KMS-11 (cell line): ENCODE results near the gene IRF2BP1.
A peak's percentile ranks its signal among the peaks of the same experiment; 100 is the strongest.

Source experiments
- H2AFZ ChIP-seq: fragments of 200-600 bp; sonication (generic); 2 replicates; pipeline ENCODE4 v1.6.1; 2016; ENCODE audit warnings: antibody characterized with exemption, mixed run types, low read depth
- H3K27ac ChIP-seq: fragments of 200-600 bp; sonication (generic); 2 replicates; pipeline ENCODE4 v1.6.1; 2016; ENCODE audit warnings: mild to moderate bottlenecking, mixed run types
- H3K27me3 ChIP-seq: fragments of 200-600 bp; sonication (generic); 2 replicates; pipeline ENCODE4 v1.6.1; 2017; ENCODE audit warnings: mild to moderate bottlenecking, low read depth, mixed run types, moderate library complexity; ENCODE audit not compliant: insufficient read depth
- H3K36me3 ChIP-seq: fragments of 200-600 bp; sonication (generic); 2 replicates; pipeline ENCODE4 v1.6.1; 2017; ENCODE audit warnings: mild to moderate bottlenecking, mixed run types; ENCODE audit not compliant: insufficient read depth
- H3K4me1 ChIP-seq: fragments of 200-600 bp; sonication (generic); 2 replicates; pipeline ENCODE4 v1.6.1; 2016; ENCODE audit warnings: mild to moderate bottlenecking, low read depth, mixed run types; ENCODE audit not compliant: poor library complexity, severe bottlenecking
- H3K4me2 ChIP-seq: fragments of 200-600 bp; sonication (generic); 2 replicates; pipeline ENCODE4 v1.7.0; 2016; ENCODE audit warnings: mild to moderate bottlenecking, mixed run types
- H3K4me3 ChIP-seq: fragments of 200-600 bp; sonication (generic); IDR thresholded peaks from 2 replicates; pipeline ENCODE4 v1.6.1; 2017; ENCODE audit warnings: low read depth, low read length, mixed read lengths; ENCODE audit not compliant: insufficient read depth
- H3K79me2 ChIP-seq: fragments of 200-600 bp; sonication (generic); 2 replicates; pipeline ENCODE4 v1.6.1; 2016; ENCODE audit warnings: low read depth, mixed run types; ENCODE audit not compliant: insufficient read depth
- H3K9ac ChIP-seq: fragments of 200-600 bp; sonication (generic); 2 replicates; pipeline ENCODE4 v1.6.1; 2016; ENCODE audit warnings: mild to moderate bottlenecking, mixed run types
- H4K20me1 ChIP-seq: fragments of 200-600 bp; sonication (generic); 2 replicates; pipeline ENCODE4 v1.6.1; 2016; ENCODE audit warnings: mild to moderate bottlenecking, mixed run types; ENCODE audit not compliant: insufficient read depth
- TF ChIP-seq, protein P1 (sequence below): fragments of 200-600 bp; sonication (generic); conservative IDR thresholded peaks from 2 replicates; pipeline ENCODE4 v1.6.1; 2017; ENCODE audit warnings: low read depth, mild to moderate bottlenecking, antibody characterized with exemption, low read length, moderate library complexity, mixed read lengths

Gene IRF2BP1

DNA sequence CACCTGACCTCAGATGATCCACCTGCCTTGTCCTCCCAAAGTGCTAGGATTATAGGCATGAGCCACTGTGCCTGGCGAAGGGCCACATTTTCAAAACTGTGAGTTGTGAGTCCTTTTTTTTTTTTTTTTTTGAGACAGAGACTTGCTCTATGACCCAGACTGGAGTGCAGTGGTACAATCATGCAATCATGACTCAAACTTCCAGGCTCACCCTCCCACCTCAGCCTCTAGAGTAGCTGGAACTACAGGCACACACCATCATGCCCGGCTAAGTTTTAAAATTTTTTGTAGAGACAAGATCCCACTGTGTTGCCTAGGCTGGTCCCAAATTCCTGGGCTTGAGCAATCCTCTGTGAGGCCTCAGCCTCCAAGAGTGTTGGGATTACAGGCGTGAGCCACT is 20.3 kb upstream of the IRF2BP1 start:
- H3K36me3 ChIP-seq: no peaks in the 10 kb centered on the region
- peaks cover 13% of the 10 kb centered on the region; the same call in 1 of the 2 replicates for H3K27me3 ChIP-seq
- H2AFZ ChIP-seq: no peak overlapping the region
- peaks cover 7% of the 10 kb centered on the region for H3K4me1 ChIP-seq
- TF ChIP-seq, protein P1, sequence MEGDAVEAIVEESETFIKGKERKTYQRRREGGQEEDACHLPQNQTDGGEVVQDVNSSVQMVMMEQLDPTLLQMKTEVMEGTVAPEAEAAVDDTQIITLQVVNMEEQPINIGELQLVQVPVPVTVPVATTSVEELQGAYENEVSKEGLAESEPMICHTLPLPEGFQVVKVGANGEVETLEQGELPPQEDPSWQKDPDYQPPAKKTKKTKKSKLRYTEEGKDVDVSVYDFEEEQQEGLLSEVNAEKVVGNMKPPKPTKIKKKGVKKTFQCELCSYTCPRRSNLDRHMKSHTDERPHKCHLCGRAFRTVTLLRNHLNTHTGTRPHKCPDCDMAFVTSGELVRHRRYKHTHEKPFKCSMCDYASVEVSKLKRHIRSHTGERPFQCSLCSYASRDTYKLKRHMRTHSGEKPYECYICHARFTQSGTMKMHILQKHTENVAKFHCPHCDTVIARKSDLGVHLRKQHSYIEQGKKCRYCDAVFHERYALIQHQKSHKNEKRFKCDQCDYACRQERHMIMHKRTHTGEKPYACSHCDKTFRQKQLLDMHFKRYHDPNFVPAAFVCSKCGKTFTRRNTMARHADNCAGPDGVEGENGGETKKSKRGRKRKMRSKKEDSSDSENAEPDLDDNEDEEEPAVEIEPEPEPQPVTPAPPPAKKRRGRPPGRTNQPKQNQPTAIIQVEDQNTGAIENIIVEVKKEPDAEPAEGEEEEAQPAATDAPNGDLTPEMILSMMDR: no peak
- H3K9ac ChIP-seq: no peak overlapping the region
- H3K4me2 ChIP-seq: no peak overlapping the region
- H3K4me3 ChIP-seq: no peak overlapping the region
- H3K27ac ChIP-seq: no peak overlapping the region
- no peaks in the 10 kb centered on the region for H3K79me2 ChIP-seq
- H4K20me1 ChIP-seq: no peaks in the 10 kb centered on the region

- no peaks in the 10 kb centered on the region for H4K20me1 ChIP-seq
- TF ChIP-seq, protein P1: no peak
- H3K36me3 ChIP-seq: no peaks in the 10 kb centered on the region
- no peak overlapping the region for H3K4me3 ChIP-seq
- no peak overlapping the region for H2AFZ ChIP-seq
- H3K4me2 ChIP-seq: no peak overlapping the region
- peaks cover 6% of the 10 kb centered on the region; the same call in 1 of the 2 replicates for H3K27me3 ChIP-seq
- no peaks in the 10 kb centered on the region for H3K79me2 ChIP-seq
- H3K27ac ChIP-seq: no peak overlapping the region
- no peak overlapping the region for H3K9ac ChIP-seq
- H3K4me1 ChIP-seq: peaks cover 16% of the 10 kb centered on the region
Observed at GRCh38 chr19:45905011-45905410, 19.1 kb upstream of the IRF2BP1 start.

- peak overlapping the region; percentile 88 for H2AFZ ChIP-seq
- H3K36me3 ChIP-seq: no peaks in the 10 kb centered on the region
- H3K4me2 ChIP-seq: peak overlapping the region; percentile 82
- no peaks in the 10 kb centered on the region for H3K79me2 ChIP-seq
- TF ChIP-seq, protein P1: no peak
- H3K4me1 ChIP-seq: peaks cover 16% of the 10 kb centered on the region
- no peak overlapping the region for H3K9ac ChIP-seq
- H4K20me1 ChIP-seq: no peaks in the 10 kb centered on the region
- H3K27ac ChIP-seq: peak overlapping the region; percentile 23; the same call in 1 of the 2 replicates
- H3K4me3 ChIP-seq: no peak overlapping the region
- no peaks in the 10 kb centered on the region; the same call in 1 of the 2 replicates for H3K27me3 ChIP-seq
Observed at GRCh38 chr19:45902651-45903625, 17.0 kb upstream of the IRF2BP1 start.

GRCh38 chr19:45901912-45902650 is 16.1 kb upstream of the IRF2BP1 start, which contains the start of gene MYPOP:
TSS of gene MYPOP (minus strand) at chr19:45902613. CDS start at chr19:45901773, 840 bp downstream.
- peak within 1 kb of the TSS; percentile 23; the same call in 1 of the 2 replicates for H3K27ac ChIP-seq
- TF ChIP-seq, protein P1: no peak
- peak within 1 kb of the TSS; percentile 55; the same call in 1 of the 2 replicates for H3K9ac ChIP-seq
- H3K27me3 ChIP-seq: no peaks in the 10 kb centered on the region; the same call in 1 of the 2 replicates
- H3K79me2 ChIP-seq: no peaks in the 10 kb centered on the region
- H3K36me3 ChIP-seq: no peaks in the 10 kb centered on the region
- H3K4me3 ChIP-seq: no peak within 1 kb of the TSS
- H4K20me1 ChIP-seq: no peaks in the 10 kb centered on the region
- H2AFZ ChIP-seq: peak within 1 kb of the TSS; percentile 88
- peaks cover 16% of the 10 kb centered on the region for H3K4me1 ChIP-seq
- peak within 1 kb of the TSS; percentile 85 for H3K4me2 ChIP-seq
